ENCODE measurements around the gene PSMC5. TPM values are rescaled to one million over a fixed set of nuclear protein-coding genes. Genes with fewer than 3 reads are reported as not detected.

Gene PSMC5
- total and polyA plus RNA-seq, 10 of the 15 experiments (the other 5 are each of a cell fraction or from before 2014, with no cell fraction given), result 55.0 to 266 (median 148) TPM

DNA sequence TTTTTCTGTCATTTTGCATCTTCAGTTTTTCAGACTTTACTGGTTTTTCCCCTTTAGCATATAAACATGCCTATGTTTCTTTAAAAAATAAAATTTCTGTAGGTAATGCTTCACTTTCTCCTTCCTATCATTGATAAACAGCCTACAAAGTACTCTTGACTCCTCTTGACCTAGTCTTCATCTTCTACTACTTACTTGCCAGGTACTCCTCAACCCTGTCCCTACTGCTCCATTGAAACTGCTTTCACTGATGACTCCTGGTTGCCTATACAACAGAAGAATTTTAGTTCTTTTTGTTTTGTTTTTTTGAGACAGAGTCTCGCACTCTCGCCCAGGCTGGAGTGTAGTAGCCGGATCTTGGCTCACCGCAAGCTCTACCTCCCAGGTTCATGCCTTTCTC is 46.3 kb upstream of the PSMC5 start (continued):
- TF ChIP-seq NFYA (IDR thresholded peaks at IDR 0.05; ENCODE audit: borderline replicate concordance, low read depth, low read length), result no peak
- TF ChIP-seq, protein P1, sequence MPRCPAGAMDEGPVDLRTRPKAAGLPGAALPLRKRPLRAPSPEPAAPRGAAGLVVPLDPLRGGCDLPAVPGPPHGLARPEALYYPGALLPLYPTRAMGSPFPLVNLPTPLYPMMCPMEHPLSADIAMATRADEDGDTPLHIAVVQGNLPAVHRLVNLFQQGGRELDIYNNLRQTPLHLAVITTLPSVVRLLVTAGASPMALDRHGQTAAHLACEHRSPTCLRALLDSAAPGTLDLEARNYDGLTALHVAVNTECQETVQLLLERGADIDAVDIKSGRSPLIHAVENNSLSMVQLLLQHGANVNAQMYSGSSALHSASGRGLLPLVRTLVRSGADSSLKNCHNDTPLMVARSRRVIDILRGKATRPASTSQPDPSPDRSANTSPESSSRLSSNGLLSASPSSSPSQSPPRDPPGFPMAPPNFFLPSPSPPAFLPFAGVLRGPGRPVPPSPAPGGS (IDR thresholded peaks at IDR 0.05; ENCODE audit: borderline replicate concordance, insufficient read depth, low read depth, low read length, poor library complexity, severe bottlenecking), result no peak

DNA sequence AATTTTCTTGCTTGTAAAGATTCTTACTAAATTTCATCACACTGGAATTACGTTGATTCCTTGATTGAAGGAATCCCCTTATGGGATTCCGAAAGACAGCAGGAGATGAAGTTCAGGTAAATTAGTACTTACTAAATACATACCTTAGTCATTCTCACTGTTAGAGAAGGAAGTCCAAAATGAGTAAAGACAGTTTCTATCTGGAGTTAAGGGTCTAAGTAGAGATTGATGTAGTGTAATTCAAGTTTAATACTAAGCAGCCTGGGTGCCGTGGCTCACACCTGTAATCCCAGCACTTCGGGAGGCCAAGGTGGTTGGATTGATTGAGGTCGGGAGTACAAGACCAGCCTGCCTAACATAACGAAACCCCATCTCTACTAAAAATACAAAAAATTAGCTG is 43.7 kb upstream of the PSMC5 start:
- Histone ChIP-seq H3K9ac (ENCODE audit: control insufficient read depth, insufficient read depth, low read length) (no peak overlapping the region), H3K4me2 (ENCODE audit: control insufficient read depth, insufficient read depth) (no peak overlapping the region), H3K36me3 (ENCODE audit: control insufficient read depth in 2 of 2, insufficient read depth in 2 of 2, low read length in 1 of 2) (peaks cover 2 to 10% of the 10 kb centered on the region in 2 experiments), H3K27ac (ENCODE audit: control insufficient read depth, insufficient read depth) (peak overlapping the region; percentile 10; the same call in 1 of the 2 replicates), H2AFZ (ENCODE audit: control insufficient read depth, low read depth, low read length) (no peak overlapping the region), H3K9me3 (replicated peaks; ENCODE audit: control insufficient read depth, insufficient read depth, low read length) (no peaks in the 10 kb centered on the region), H3K27me3 (replicated peaks in 1 of 2; ENCODE audit: control insufficient read depth in 2 of 2, insufficient read depth in 2 of 2, low read length in 1 of 2) (no peaks in the 10 kb centered on the region), H3K4me3 (no peak overlapping the region), H3K4me1 (ENCODE audit: control insufficient read depth, insufficient read depth, low read length) (peaks cover 8% of the 10 kb centered on the region; the same call in 1 of the 2 replicates), H4K20me1 (ENCODE audit: control insufficient read depth, insufficient read depth) (no peaks in the 10 kb centered on the region), H3K79me2 (ENCODE audit: control insufficient read depth, insufficient read depth, low read length) (peaks cover 67% of the 10 kb centered on the region)
- intact Hi-C loops (cut with micrococcal nuclease; ENCODE audit: unreplicated experiment), result no loop called here
- in situ Hi-C loops (cut with MboI), result no loop called here
- SMC1A ChIA-PET (ENCODE audit: uncharacterized antibody, unreplicated experiment), result interaction anchor here (0.6 to 3.2 kb wide), 9 partner anchors 9 to 358 kb away, joined by 3 to 10 read pairs (median 3); partner anchors contain the start of gene DDX42
- POLR2A ChIA-PET, result interaction anchor here (0.8 to 5.6 kb wide), 6 partner anchors 10 to 66 kb away, joined by 3 to 49 read pairs (median 4); partner anchors contain the start of genes CCDC47 and DDX42
- FAIRE-seq (no peak), ATAC-seq (0 out of 3 replicates have a peak, but pooled peaks have one; percentile 27), DNase-seq (ENCODE audit: low read depth, low spot score) (no peak)
- CTCF ChIA-PET, result interaction anchor here (1.0 to 4.0 kb wide), 7 partner anchors 9 to 86 kb away, joined by 3 to 10 read pairs (median 4); no protein-coding TSS in a partner anchor
- WGBS (ENCODE audit: insufficient coverage, insufficient replicate concordance, low lambda C conversion rate, missing lambda C conversion rate), result 55% methylated on average over 6 of the region's 6 CpGs
- BruUV-seq (replicated peaks), result no TSS peak
- RAD21 ChIA-PET (ENCODE audit: unreplicated experiment), result interaction anchor here (1.1 to 1.6 kb wide), 4 partner anchors 9 to 34 kb away, joined by 3 to 7 read pairs (median 3); partner anchors contain the start of genes CCDC47 and DDX42
- no peak for TF ChIP-seq TCF7 (IDR thresholded peaks at IDR 0.05; ENCODE audit: borderline replicate concordance)
- TF ChIP-seq ZBED1 (IDR thresholded peaks at IDR 0.05; ENCODE audit: borderline replicate concordance), result no peak
- TF ChIP-seq NR2C2 (IDR thresholded peaks at IDR 0.05; ENCODE audit: borderline replicate concordance, control insufficient read depth, insufficient read length, low read depth), result no peak
- TF ChIP-seq YY1 (IDR thresholded peaks at IDR 0.05; ENCODE audit: low read depth, low read length), result no peak
- TF ChIP-seq, protein P2, sequence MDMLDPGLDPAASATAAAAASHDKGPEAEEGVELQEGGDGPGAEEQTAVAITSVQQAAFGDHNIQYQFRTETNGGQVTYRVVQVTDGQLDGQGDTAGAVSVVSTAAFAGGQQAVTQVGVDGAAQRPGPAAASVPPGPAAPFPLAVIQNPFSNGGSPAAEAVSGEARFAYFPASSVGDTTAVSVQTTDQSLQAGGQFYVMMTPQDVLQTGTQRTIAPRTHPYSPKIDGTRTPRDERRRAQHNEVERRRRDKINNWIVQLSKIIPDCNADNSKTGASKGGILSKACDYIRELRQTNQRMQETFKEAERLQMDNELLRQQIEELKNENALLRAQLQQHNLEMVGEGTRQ (IDR thresholded peaks at IDR 0.05; ENCODE audit: borderline replicate concordance, low read depth, low read length), result no peak
- TF ChIP-seq ESRRA (IDR thresholded peaks at IDR 0.05; ENCODE audit: low read length), result no peak
- TF ChIP-seq, protein P3, sequence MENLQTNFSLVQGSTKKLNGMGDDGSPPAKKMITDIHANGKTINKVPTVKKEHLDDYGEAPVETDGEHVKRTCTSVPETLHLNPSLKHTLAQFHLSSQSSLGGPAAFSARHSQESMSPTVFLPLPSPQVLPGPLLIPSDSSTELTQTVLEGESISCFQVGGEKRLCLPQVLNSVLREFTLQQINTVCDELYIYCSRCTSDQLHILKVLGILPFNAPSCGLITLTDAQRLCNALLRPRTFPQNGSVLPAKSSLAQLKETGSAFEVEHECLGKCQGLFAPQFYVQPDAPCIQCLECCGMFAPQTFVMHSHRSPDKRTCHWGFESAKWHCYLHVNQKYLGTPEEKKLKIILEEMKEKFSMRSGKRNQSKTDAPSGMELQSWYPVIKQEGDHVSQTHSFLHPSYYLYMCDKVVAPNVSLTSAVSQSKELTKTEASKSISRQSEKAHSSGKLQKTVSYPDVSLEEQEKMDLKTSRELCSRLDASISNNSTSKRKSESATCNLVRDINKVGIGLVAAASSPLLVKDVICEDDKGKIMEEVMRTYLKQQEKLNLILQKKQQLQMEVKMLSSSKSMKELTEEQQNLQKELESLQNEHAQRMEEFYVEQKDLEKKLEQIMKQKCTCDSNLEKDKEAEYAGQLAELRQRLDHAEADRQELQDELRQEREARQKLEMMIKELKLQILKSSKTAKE (IDR thresholded peaks at IDR 0.05; ENCODE audit: low read depth, poor library complexity, severe bottlenecking), result no peak
- no peak for TF ChIP-seq ZSCAN29 (IDR thresholded peaks at IDR 0.05)
- TF ChIP-seq SIN3A (IDR thresholded peaks at IDR 0.05; ENCODE audit: low read depth, low read length), result no peak
- TF ChIP-seq SREBF2 (IDR thresholded peaks at IDR 0.05; ENCODE audit: low read length), result no peak
- TF ChIP-seq, protein P4, sequence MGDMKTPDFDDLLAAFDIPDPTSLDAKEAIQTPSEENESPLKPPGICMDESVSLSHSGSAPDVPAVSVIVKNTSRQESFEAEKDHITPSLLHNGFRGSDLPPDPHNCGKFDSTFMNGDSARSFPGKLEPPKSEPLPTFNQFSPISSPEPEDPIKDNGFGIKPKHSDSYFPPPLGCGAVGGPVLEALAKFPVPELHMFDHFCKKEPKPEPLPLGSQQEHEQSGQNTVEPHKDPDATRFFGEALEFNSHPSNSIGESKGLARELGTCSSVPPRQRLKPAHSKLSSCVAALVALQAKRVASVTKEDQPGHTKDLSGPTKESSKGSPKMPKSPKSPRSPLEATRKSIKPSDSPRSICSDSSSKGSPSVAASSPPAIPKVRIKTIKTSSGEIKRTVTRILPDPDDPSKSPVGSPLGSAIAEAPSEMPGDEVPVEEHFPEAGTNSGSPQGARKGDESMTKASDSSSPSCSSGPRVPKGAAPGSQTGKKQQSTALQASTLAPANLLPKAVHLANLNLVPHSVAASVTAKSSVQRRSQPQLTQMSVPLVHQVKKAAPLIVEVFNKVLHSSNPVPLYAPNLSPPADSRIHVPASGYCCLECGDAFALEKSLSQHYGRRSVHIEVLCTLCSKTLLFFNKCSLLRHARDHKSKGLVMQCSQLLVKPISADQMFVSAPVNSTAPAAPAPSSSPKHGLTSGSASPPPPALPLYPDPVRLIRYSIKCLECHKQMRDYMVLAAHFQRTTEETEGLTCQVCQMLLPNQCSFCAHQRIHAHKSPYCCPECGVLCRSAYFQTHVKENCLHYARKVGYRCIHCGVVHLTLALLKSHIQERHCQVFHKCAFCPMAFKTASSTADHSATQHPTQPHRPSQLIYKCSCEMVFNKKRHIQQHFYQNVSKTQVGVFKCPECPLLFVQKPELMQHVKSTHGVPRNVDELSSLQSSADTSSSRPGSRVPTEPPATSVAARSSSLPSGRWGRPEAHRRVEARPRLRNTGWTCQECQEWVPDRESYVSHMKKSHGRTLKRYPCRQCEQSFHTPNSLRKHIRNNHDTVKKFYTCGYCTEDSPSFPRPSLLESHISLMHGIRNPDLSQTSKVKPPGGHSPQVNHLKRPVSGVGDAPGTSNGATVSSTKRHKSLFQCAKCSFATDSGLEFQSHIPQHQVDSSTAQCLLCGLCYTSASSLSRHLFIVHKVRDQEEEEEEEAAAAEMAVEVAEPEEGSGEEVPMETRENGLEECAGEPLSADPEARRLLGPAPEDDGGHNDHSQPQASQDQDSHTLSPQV (IDR thresholded peaks at IDR 0.05), result no peak
